HG02870 (cell line): ENCODE data around the gene GLI3.

ENCODE experiments used
- ATAC-seq: cut with Tn5 transposase; IDR thresholded peaks from one replicate; pipeline ENCODE4 v1.9.1; 2021; ENCODE audit warnings: mild to moderate bottlenecking, moderate library complexity; ENCODE audit not compliant: unreplicated experiment

Gene GLI3

GRCh38 chr7:42107484-42108240 is 129.3 kb downstream of the GLI3 start:
- no peak for ATAC-seq

- no peak for ATAC-seq
Measured at GRCh38 chr7:42106562-42106961, 130.4 kb downstream of the GLI3 start.

DNA sequence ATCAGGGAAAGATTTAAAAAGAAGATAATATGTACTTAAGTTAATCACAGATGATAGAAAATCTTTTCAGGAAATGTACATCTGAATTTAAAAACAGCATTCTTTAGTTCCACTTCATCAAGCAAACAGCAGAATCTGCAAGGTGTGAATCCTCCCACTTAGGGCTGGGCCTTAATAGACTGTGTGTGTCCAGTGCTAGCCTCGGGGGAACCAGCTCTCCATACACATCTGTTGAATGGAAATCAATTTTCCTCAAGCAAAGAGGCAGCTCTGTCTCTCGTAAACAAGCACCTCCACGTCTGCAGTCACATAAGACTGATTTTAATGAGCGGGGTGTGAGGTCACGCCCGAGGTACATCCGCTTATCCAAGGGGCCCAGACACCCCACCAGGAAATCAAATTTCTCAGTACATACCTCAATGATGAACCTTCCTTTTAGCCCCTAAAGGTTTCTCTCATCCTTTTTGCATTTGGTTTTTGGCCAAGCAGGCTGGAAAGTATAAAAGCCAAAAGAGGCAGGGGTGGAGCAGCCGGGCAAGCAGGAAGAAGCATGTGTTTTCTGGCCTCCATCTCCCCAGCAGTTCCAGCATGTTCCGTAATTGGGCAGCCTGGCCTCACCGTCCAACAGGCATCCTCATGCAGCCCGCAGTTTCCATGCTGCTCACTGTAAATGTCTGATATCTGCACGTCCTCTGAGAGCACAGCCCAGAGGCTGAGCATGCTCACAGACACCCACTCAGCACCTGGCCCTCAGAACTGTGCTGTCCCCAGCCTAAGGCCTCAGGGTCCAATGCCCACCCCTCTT is 131.3 kb downstream of the GLI3 start:
- ATAC-seq = no peak

- no peak for ATAC-seq
Measured at GRCh38 chr7:42104694-42105093, 132.3 kb downstream of the GLI3 start.

GRCh38 chr7:42104231-42104630 is 132.8 kb downstream of the GLI3 start:
- no peak for ATAC-seq

DNA sequence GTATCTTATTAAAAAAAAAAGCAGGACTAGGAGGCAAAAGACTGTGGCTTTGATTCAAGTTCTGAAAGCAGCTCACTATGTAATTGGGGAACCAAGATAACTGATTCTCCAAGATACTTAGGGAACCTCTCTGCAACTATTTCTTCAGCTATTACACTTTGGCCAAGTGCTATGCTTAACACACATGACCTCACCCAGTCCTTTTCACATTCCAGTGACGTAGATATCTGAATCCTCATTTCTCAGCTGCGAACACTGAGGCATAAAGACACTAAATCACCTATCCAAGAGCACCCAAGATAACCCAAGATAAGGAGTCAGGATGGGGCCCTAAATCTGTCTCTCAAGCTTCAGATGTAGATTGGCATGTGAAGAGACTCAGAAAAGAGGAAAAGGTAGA is 133.6 kb downstream of the GLI3 start:
- no peak for ATAC-seq

DNA sequence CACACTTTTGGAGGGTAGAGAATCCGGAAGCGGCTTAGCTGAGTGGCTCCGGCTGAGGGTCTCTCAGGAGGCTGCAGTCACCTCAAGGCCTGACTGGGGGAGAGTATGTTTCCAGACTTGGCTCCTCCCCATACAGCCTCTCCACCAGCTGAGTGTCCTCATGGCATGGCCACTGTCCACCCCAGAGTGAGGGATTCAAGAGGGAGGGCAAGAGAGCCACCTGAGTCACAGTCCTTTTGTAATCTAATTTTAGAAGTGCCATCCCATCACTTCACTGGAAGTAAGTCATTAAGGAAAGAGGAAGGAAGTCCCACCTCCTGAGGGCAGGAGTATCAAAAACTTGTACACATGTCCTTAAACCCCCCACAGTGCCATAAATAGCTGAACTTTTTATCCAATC is 134.0 kb downstream of the GLI3 start:
- ATAC-seq = no peak

GRCh38 chr7:42102301-42102700 is 134.7 kb downstream of the GLI3 start:
- no peak for ATAC-seq

- ATAC-seq = no peak
Measured at GRCh38 chr7:42100156-42100508, 136.9 kb downstream of the GLI3 start.

DNA sequence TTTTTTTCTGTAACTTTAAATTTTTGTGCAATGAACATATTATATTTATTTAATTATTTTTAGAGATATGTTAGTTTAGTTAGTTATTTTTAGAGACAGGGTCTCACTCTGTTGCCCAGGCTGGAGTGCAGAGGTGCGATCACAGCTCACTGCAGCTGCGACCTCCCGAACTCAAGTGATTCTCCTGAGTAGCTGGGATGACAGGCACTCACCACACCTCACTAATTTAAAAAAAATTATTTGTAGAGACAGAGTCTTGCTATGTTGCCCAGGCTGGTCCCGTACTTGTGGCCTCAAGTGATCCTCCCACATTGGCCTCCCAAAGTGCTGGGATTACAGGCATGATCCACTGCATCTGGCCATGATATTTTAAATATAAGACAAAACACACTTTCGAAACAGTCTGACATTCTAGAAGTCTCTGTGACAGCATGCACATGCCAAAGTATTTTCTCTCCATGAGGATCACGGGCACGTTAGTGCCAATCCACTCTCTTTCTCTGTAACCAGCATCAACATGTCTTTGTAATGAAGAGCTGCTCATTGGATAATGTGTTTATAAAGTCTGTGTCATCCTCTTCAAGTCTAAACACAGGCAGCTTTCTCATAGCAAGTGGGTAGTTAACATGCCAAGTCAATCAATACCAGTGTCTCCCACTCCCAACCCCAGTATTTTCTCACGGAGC is 137.4 kb downstream of the GLI3 start:
- no peak for ATAC-seq

- ATAC-seq = no peak
Measured at GRCh38 chr7:42099066-42099465, 137.9 kb downstream of the GLI3 start.

GRCh38 chr7:42097752-42098151 is 139.3 kb downstream of the GLI3 start:
- ATAC-seq = no peak

- ATAC-seq = no peak
Measured at GRCh38 chr7:42096681-42097561, 140.1 kb downstream of the GLI3 start.

DNA sequence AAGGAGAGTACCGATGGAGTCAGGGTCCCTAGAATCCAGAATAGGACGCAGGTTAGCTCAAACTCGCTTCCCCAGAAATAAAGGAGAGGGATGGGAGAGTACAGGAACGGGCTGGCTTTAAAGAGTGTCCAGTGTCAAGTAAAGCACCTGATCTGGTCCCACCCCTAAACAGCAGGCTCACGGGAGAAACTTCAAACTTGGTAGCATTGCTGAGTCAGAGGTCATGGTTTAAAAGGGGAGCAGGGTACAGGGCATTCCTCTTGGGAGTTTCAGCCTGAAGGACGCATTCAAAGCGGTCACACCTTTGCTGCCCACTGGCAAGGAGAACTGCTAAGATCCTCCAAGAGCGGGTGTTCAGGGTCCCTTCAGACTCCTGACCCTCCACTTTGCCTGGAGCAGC is 140.7 kb downstream of the GLI3 start:
- ATAC-seq = no peak

GRCh38 chr7:42095791-42096190 is 141.2 kb downstream of the GLI3 start:
- ATAC-seq = no peak

- no peak for ATAC-seq
Measured at GRCh38 chr7:42093349-42093905, 143.6 kb downstream of the GLI3 start.

DNA sequence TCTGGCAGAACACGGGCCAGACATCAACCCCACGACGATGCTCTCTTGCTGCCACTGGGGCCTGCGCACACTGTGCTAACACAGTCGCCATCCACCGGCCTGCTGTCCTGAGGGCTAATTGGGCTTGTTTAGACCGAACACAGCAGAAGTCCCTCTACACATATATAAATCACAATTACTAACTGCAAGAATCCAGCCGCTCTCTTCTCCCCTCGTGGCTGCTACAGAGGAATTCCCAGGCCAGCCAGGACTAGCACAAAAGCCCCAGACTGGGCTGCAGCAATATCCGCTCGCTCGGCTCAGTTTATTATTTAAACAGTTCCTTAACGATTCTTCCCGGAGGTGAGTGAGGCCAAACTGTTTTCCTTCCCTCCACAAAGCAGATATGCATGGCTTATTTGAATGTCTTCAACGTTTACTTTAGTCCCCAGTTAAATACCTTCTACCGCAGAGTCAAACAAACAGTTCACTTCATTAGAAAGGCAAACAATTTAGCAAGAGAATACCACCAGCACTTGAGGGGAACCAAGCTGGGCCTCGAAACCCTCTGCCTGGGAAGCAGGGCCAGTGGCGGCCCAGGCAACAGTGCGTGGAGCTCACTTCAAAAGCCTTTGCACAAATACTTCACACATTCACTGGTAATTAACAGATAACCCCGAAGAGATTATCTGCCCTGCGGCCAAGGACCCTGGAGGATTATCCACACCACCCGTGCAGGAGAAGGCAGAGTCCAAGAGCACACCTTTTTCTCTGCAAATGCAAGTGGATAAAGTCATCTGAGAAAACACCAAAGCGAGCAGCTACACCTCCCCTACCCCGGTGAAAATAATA is 145.3 kb downstream of the GLI3 start:
- no peak for ATAC-seq

GRCh38 chr7:42090806-42091205 is 146.2 kb downstream of the GLI3 start:
- ATAC-seq = no peak

DNA sequence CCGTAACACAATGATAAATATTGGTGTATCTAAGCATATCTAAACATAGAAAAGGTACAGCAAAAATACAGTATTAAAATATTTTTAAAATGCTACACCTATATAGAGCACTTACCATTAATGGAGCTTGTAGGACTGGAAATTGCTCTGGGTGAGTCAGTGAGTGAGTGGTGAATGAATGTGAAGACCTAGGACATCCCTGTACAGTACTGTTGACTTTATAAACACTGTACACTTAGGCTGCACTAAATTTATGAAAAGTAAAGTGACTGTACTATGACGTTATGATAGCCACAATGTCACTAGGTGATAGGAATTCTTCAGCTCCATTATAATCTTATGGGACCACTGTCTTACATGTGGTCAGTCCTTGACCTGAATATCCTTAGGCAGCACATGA is 147.0 kb downstream of the GLI3 start:
- no peak for ATAC-seq

DNA sequence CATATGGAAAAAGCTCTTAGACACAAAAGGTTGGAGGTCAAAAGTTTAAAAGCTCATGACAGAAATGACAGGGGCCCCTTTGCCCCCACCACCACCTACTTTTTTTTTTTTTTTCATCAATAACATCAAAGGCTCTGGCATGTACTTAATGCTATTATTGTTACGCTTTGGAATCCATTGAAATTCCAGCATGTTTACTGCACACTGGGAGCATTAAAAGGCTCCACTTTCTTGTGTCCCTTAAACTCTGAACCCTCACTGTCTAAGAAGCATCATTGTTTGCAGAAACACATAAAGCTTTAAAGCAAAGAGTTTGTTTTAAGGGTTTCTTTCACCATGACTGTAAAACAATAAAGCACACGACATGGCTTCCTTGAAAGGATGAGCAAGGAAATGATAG is 149.4 kb downstream of the GLI3 start:
- ATAC-seq = no peak
